ENCODE results near the gene KRTAP12-2. TPM values are rescaled to one million over a fixed set of nuclear protein-coding genes. Genes with fewer than 3 reads are reported as not detected.

KRTAP12-2 gene, protein sequence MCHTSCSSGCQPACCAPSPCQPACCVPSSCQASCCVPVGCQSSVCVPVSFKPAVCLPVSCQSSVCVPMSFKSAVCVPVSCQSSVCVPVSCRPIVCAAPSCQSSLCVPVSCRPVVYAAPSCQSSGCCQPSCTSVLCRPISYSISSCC
- total RNA-seq: not detected

DNA sequence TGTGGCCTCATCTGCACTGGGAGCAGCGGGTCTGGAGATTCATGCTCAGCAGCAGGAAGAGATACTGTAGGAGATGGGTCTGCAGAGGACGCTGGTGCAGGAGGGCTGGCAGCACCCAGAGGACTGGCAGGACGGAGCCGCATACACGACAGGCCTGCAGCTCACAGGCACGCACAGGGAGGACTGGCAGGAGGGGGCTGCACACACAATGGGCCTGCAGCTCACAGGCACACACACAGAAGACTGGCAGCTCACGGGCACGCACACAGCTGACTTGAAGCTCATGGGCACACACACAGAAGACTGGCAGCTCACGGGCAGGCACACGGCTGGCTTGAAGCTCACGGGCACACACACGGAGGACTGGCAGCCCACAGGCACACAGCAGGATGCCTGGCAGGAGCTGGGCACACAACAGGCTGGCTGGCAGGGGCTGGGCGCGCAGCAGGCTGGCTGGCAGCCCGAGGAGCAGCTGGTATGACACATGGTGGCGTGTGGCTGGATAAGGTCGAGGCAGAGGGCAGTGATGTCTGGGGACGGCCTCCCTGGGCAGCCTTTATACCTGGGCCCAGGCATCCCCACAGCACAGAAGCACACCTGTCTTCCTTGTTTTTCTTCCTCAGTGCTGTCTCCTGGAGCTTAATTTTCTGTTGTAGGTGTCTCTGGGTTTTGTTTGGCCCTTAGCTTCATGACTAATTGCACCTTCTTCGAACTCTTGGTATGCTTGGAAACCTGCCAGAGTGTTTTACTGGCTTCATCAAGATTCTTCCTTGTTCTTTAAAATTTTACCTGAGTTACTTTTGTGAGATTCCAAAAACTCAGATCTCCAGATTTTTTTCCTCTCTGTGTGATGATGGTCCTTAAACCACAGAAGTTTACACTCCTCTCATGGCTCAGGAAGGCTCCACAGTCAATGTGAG lies at the start of gene KRTAP12-2:
TSS of gene KRTAP12-2 (minus strand) at position 527 of the 920 bp plus-strand sequence. CDS start at position 486, 41 bp downstream.
- no peaks in the 10 kb centered on the region for H3K9me3 Mint-ChIP-seq
- peaks cover 17 to 20% of the 10 kb centered on the region in 2 donors for H3K27me3 Mint-ChIP-seq
- no peak within 1 kb of the TSS for H3K4me3 Mint-ChIP-seq
- DNase-seq (ENCODE audit: low spot score) (no peak), ATAC-seq (peak; percentile 6 to 33)
- H3K27ac Mint-ChIP-seq: no peak within 1 kb of the TSS
- H3K36me3 Mint-ChIP-seq: peaks cover 5% of the 10 kb centered on the region
- no peaks in the 10 kb centered on the region for H3K4me1 Mint-ChIP-seq (ENCODE audit: low read depth in 2 of 2)

DNA sequence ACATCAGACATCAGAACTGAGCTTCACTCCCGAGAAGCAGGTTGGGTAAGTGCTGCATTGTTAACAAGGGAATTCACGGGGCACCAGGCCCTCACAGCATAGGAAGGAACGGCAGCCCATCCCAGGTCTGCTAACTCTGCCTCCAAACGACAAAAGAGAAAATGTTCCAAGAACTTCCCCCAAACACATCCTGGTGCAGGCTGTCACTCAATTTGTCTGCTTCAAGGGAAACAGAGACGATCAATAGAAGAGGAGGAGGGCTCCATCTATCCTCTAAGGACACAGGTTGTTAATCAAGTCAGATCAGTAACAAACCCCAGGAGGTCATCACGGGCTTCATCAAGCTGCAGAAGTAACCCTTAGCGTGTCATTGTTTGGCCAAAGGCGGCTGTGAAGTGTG lies 48.2 kb upstream of the KRTAP12-2 start:
- Mint-ChIP-seq H3K4me1 (ENCODE audit: low read depth in 2 of 2) (peaks cover 0 to 4% of the 10 kb centered on the region in 2 donors), H3K9me3 (no peaks in the 10 kb centered on the region), H3K36me3 (no peaks in the 10 kb centered on the region), H3K27me3 (peaks cover 51 to 61% of the 10 kb centered on the region in 2 donors), H3K27ac (no peak overlapping the region), H3K4me3 (no peak overlapping the region)
- DNase-seq (ENCODE audit: low spot score): peak; percentile 13
- ATAC-seq: no peak

DNA sequence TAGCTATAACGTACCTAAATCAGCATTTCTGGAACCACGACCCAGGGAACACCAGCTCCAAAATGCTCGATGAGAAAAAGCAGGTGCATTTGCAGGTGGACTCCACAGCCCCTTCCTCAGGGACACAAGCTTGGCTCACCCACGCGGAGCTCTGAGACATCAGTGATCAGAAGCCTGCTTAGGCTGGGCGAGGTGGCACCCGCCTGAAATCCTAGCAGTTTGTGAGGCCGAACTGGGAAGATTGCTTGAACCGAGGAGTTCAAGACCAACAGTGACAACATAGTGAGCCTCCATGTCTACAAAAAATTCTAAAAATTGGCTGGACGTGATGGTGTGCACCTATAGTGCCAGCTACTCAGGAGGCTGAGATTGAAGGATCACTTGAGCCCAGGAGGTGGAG lies 47.1 kb upstream of the KRTAP12-2 start:
- H3K4me1 Mint-ChIP-seq (ENCODE audit: low read depth in 2 of 2): peaks cover 3 to 4% of the 10 kb centered on the region in 2 donors
- no peak overlapping the region for H3K27ac Mint-ChIP-seq
- no peak for ATAC-seq
- no peak for DNase-seq (ENCODE audit: low spot score)
- no peak overlapping the region for H3K4me3 Mint-ChIP-seq
- H3K27me3 Mint-ChIP-seq: peaks cover 51 to 57% of the 10 kb centered on the region in 2 donors
- H3K9me3 Mint-ChIP-seq: no peaks in the 10 kb centered on the region
- H3K36me3 Mint-ChIP-seq: no peaks in the 10 kb centered on the region

DNA sequence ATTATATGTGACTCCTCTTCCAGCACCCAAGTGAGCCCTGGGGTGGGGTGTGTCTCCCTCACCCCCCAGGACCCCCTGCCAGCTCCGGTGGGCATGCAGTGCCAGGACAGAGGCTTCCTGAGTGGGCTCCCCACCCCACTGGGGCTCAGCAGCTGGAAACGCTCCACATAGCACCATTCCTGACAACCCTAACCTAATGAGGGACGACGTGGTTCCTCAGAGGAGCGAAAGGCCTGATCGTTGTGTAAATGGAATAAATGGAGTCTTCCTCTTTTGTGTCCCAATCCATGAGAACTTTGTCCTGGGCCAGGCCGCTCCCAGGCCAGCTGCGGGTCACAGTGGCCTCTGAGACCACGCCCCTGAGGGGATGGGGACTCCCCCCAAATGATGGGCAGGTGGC lies 46.4 kb upstream of the KRTAP12-2 start:
- no peak overlapping the region for H3K27ac Mint-ChIP-seq
- peak; percentile 47 for DNase-seq (ENCODE audit: low spot score)
- H3K4me3 Mint-ChIP-seq: no peak overlapping the region
- no peaks in the 10 kb centered on the region for H3K36me3 Mint-ChIP-seq
- H3K4me1 Mint-ChIP-seq (ENCODE audit: low read depth in 2 of 2): peaks cover 3 to 4% of the 10 kb centered on the region in 2 donors
- H3K27me3 Mint-ChIP-seq: peaks cover 48 to 50% of the 10 kb centered on the region in 2 donors
- ATAC-seq: no peak
- H3K9me3 Mint-ChIP-seq: no peaks in the 10 kb centered on the region

DNA sequence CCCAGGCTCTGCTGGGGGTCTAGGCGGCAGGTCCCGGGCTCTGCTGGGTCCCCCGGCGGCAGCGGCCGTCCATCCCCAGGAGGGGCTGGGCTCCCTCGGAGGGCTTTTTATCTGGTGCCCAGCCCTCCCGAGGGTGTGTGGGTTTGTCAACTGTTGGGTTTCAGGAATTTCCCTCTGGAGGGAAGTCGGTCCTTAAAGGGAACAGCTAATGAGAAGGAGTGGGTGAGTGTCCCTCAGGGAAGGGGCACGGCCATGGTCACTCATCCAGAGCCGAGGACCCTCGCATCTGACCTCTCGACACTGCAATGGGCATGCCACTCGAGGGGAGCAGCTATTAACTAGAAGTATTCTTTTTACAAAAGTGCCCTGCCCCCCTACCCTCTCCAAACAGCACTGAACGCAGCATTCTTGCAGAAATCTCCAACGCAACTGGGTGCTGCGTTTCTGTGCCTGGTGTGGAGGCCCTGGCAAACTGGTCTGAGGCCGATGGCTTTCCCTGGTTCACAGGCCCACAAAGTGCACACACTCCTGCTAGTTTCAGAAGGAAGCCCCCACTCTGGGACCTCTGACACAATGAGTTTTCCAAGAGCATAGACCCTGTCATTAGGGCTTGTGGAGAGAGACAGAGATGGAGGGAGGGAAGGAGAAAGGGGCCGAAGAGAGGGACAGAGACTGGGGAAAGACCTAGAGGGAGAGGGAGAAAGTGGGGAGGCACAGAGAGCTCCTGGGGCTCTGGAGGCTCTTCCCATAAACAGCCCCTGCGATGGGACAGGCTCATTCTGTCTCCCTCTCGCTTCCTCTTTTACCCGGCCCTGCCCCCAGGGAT lies 45.7 kb upstream of the KRTAP12-2 start:
- no peaks in the 10 kb centered on the region for H3K9me3 Mint-ChIP-seq
- no peak overlapping the region for H3K4me3 Mint-ChIP-seq
- no peaks in the 10 kb centered on the region for H3K36me3 Mint-ChIP-seq
- no peak for ATAC-seq
- no peak overlapping the region for H3K27ac Mint-ChIP-seq
- peak; percentile 44 for DNase-seq (ENCODE audit: low spot score)
- H3K27me3 Mint-ChIP-seq: peaks cover 48 to 52% of the 10 kb centered on the region in 2 donors
- peaks cover 3 to 4% of the 10 kb centered on the region in 2 donors for H3K4me1 Mint-ChIP-seq (ENCODE audit: low read depth in 2 of 2)

DNA sequence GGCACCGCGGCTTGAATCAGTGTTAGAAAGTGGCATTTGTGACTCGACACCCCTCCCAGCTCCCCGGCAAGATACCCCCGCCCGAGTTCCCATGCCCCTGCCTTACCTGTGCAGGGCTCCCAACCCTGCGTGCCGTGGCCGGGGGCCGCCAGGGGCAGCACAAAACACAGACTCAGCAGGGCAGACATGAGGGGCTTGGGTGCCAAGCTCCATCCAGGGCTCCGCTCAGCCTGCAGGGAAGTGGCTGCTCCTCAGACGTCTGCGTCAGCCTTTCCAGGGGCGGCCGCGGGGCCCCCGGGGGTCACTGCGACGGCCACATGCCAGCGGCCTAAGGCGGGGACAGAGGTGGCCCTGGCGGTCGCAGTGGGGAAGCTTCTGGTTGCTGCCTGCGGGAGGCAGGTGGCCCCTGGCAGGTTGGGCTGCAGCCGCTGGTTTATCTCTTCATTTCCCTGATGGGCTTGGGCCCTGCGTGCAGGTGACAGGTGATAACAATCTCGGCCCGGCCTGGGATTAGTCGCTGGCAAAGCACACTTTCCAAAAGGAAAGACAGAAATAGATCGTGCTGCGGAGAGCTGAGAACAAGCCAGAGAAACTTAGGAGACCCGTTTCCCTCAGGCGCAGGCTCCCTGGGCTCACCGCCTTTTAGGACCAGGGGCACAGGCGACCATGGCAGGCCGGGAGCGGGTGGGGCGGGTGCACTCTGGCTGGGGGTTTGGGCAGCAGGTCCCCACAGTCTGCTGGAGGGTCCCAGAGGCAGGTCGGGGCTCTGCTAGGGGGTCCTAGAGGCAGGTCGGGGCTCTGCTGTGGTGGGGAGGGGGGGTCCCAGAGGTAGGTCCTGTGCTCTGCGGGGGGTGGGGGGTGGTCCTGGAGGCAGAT lies 44.8 kb upstream of the KRTAP12-2 start, which contains the start of gene TSPEAR:
TSS of gene TSPEAR (minus strand) at position 246 of the 876 bp plus-strand sequence. CDS start at position 188, 58 bp downstream.
- DNase-seq (ENCODE audit: low spot score): peak; percentile 31
- Mint-ChIP-seq H3K36me3 (no peaks in the 10 kb centered on the region), H3K27ac (no peak within 1 kb of the TSS), H3K4me1 (ENCODE audit: low read depth in 2 of 2) (peaks cover 3 to 4% of the 10 kb centered on the region in 2 donors), H3K4me3 (no peak within 1 kb of the TSS), H3K27me3 (peaks cover 45 to 54% of the 10 kb centered on the region in 2 donors), H3K9me3 (no peaks in the 10 kb centered on the region)
- no peak for ATAC-seq

DNA sequence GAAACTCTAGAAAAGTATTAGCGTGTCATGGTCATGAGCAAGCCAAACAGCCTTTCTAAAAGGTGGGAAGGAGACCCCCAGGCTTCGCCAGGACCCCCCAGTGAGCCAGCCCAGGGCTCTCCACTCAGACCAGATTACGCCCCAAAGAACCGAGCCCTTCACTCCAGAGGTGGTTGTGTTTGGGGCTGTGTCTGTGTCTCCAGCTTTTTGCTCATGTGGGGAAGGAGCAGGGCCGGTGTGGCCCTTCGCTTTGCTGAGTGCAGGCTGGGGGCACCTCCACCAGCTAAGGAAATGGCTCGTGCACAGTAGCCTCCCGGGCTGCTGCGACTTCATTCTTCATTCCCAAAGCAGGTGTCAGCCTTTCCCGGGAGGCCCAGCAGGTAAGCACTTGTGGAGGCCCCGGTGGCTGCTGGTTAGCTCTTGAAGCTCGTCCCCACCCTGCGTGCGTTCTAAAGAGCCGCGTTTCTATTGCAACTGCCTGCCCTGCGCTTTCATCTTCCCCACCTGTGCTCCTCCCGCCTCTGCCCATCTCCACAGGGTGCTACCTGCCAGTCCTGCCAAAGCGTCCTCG lies 44.1 kb upstream of the KRTAP12-2 start:
- DNase-seq (ENCODE audit: low spot score) (peak; percentile 18), ATAC-seq (no peak)
- peaks cover 44 to 53% of the 10 kb centered on the region in 2 donors for H3K27me3 Mint-ChIP-seq
- H3K9me3 Mint-ChIP-seq: no peaks in the 10 kb centered on the region
- H3K36me3 Mint-ChIP-seq: peaks cover 1% of the 10 kb centered on the region
- H3K27ac Mint-ChIP-seq: no peak overlapping the region
- H3K4me3 Mint-ChIP-seq: no peak overlapping the region
- peaks cover 6 to 8% of the 10 kb centered on the region in 2 donors for H3K4me1 Mint-ChIP-seq (ENCODE audit: low read depth in 2 of 2)

DNA sequence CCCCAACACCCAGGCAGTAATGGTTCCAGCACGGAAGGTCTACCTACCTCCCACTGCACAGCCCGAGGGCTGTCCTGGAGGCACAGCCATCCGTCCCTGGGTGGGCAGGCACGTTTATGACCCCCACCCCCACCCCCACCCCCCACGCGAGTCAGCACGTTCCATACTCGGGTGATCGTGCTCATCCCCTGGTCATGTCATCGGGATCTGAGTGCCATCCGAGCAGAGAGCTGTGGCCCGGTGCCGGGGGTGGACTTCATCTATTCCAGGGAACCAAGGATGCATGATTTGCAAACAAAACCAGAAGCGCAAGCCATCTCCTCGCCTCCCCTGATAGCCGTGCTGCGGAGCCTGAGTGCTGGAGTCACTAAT lies 43.6 kb upstream of the KRTAP12-2 start:
- Mint-ChIP-seq H3K36me3 (peaks cover 5% of the 10 kb centered on the region), H3K27me3 (peaks cover 44 to 54% of the 10 kb centered on the region in 2 donors), H3K9me3 (no peaks in the 10 kb centered on the region), H3K27ac (no peak overlapping the region), H3K4me3 (no peak overlapping the region), H3K4me1 (ENCODE audit: low read depth in 2 of 2) (peaks cover 9 to 11% of the 10 kb centered on the region in 2 donors)
- ATAC-seq: no peak
- DNase-seq (ENCODE audit: low spot score): peak; percentile 15

DNA sequence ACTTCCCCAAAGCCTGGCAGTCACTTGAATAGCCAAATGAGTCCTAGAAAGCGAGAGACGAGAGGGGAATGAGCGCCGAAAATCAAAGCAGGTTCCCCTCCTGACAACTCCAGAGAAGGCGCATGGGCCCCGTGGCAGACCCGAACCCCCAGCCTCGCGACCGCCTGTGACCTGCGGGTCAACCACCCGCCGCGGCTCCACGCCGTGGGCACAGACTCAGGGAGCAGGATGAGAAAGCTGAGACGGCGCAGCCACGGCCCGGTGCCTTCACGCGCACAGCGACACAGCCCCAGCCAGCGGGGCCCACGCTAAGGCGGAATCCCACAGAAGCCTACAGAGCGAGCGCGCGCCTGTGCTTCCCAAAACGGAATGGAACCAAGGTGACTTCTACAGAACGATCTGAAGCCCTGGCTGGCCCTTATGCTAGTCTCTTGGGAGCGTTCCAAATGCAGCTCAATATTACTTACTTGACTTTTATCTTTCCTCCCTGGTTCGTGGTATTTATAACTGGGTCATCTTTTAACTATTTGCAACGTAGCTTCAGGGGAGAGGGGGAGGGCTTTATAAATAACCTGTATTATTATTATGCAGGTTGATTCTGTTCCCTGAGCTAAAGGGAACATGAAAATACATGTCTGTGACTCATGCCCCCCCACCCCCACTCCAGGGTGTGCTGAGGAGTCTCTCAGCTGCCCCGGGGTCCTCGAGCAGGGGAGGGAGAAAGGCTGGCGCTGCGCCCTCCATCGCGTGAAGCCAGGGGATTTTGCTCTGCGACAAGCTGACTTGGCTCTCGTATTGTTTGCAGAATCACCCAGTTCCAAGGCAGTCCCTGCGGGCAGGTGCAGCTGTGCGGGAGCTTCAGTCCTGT lies 42.9 kb upstream of the KRTAP12-2 start:
- no peaks in the 10 kb centered on the region for H3K9me3 Mint-ChIP-seq
- peaks cover 5 to 11% of the 10 kb centered on the region in 2 donors for H3K4me1 Mint-ChIP-seq (ENCODE audit: low read depth in 2 of 2)
- ATAC-seq (no peak), DNase-seq (ENCODE audit: low spot score) (peak; percentile 56)
- no peak overlapping the region for H3K27ac Mint-ChIP-seq
- peaks cover 44 to 51% of the 10 kb centered on the region in 2 donors for H3K27me3 Mint-ChIP-seq
- H3K4me3 Mint-ChIP-seq: no peak overlapping the region
- peaks cover 9% of the 10 kb centered on the region for H3K36me3 Mint-ChIP-seq

DNA sequence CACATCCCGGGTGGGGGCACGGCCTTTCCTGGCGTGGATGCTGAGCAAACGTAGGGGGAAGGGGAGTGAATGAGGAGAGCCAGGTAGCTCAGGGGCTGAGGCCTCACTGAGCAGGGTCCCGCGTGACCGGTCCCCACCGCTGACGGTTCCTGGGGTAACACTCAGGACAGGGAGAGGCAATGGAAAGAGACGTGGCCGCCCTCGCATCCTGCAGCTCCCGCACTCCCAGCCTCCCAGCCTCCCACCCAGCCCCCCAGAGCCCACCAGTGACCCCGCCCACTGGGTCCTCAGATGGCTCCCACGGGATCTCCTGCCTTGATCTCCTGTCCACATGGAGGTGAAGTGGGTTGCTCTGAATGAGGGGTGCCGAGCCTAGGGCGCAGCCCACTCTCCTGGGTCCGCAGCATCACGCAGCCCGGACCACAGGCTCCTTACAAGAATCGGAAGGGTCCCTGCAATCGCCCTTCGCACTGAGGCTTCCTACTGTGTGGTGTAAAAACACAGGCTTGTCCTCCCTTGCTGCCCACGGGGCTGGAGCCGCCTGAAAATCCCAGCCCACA lies 42.2 kb upstream of the KRTAP12-2 start:
- H3K27me3 Mint-ChIP-seq: peaks cover 39 to 51% of the 10 kb centered on the region in 2 donors
- ATAC-seq: no peak

DNA sequence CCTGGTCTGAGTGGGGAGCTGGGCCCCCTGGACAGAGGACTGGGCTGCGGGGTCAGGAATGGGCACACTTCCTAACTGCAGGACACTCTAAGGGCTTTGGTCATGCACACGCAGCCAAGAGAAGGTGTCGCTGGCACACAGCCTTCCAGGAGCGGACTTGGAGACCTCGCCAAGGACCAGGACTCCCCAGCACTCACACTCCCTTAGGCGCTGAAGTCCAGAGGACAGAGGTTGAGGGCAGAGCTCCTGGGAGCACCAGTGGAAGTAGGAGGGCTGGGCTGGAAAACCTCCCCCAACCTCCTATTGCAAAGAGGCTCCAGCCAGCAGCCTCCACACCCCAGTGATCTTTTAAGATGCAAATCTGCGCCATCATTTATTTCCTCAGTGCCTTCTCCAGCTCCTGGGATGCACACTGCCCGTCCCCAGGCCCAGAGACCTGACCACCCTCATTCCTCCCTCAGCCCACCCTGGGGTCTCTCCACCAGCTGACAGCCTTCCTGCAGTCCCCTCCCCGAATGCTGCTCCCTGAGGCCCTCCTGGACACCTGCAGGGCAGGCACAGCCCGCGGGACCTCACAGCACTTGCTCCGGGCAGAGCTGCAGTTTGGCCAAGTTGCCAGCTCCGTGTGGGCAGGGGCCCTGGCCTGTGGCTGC lies 41.6 kb upstream of the KRTAP12-2 start:
- Mint-ChIP-seq H3K9me3 (no peaks in the 10 kb centered on the region), H3K4me3 (no peak overlapping the region), H3K36me3 (peaks cover 9% of the 10 kb centered on the region), H3K27ac (no peak overlapping the region), H3K4me1 (ENCODE audit: low read depth in 2 of 2) (peaks cover 5 to 11% of the 10 kb centered on the region in 2 donors), H3K27me3 (peaks cover 33 to 47% of the 10 kb centered on the region in 2 donors)
- peak; percentile 53 for DNase-seq (ENCODE audit: low spot score)
- no peak for ATAC-seq

More for the DNA sequence above, 42.2 kb upstream of the KRTAP12-2 start:
- H3K27ac Mint-ChIP-seq: no peak overlapping the region
- peaks cover 9% of the 10 kb centered on the region for H3K36me3 Mint-ChIP-seq
- H3K4me1 Mint-ChIP-seq (ENCODE audit: low read depth in 2 of 2): peaks cover 5 to 11% of the 10 kb centered on the region in 2 donors
- H3K4me3 Mint-ChIP-seq: no peak overlapping the region
- DNase-seq (ENCODE audit: low spot score): no peak
- no peaks in the 10 kb centered on the region for H3K9me3 Mint-ChIP-seq

Data from natural killer cell treated with Interleukin-12 subunit alpha and Interleukin-12 subunit beta and Interleukin-15 and Interleukin-18, amount 100 ng/mL, for 72 hours (primary cell).